Osteoblast (primary cell): Measurements from ENCODE around the gene SPATS2. TPM values are rescaled to one million over a fixed set of nuclear protein-coding genes. Genes with fewer than 3 reads are reported as not detected.

Experiments used
- DNase-seq: peaks from one replicate; pipeline ENCODE4 v3.0.0; 2011; ENCODE audit warnings: low spot score, mixed read lengths; ENCODE audit not compliant: insufficient read length; ENCODE audit errors: missing footprints
- H2AFZ ChIP-seq: 2 replicates; pipeline ENCODE4 v1.6.0; 2011; ENCODE audit warnings: mild to moderate bottlenecking, low read length
- H3K27ac ChIP-seq: 2 replicates; pipeline ENCODE4 v1.5.1; 2011; ENCODE audit warnings: mild to moderate bottlenecking, low read depth, low read length, moderate library complexity
- H3K27me3 ChIP-seq: 2 replicates; pipeline ENCODE4 v1.6.0; 2012; ENCODE audit warnings: mild to moderate bottlenecking, control low read depth, inconsistent platforms, low read length, moderate library complexity; ENCODE audit not compliant: insufficient read depth
- H3K36me3 ChIP-seq: 2 replicates; pipeline ENCODE4 v1.5.1; 2011; ENCODE audit warnings: mild to moderate bottlenecking, low read length, control low read depth, moderate library complexity; ENCODE audit not compliant: insufficient read depth
- H3K4me1 ChIP-seq: 2 replicates; pipeline ENCODE4 v1.5.1; 2011; ENCODE audit warnings: mild to moderate bottlenecking, low read length, control low read depth, moderate library complexity; ENCODE audit not compliant: insufficient read depth
- H3K4me2 ChIP-seq: 2 replicates; pipeline ENCODE4 v1.6.0; 2011; ENCODE audit warnings: mild to moderate bottlenecking, low read length; ENCODE audit not compliant: insufficient read depth
- H3K4me3 ChIP-seq: fragments of 200-600 bp; sonication (generic); 3 replicates; pipeline ENCODE4 v1.5.1; 2012; ENCODE audit warnings: mild to moderate bottlenecking, low read length, inconsistent platforms; ENCODE audit not compliant: insufficient read depth
- H3K79me2 ChIP-seq: 2 replicates; pipeline ENCODE4 v1.6.0; 2012; ENCODE audit warnings: mild to moderate bottlenecking, low read length, control low read depth, inconsistent platforms; ENCODE audit not compliant: insufficient read depth
- H3K9me3 ChIP-seq: 2 replicates; pipeline ENCODE4 v1.5.1; 2011; ENCODE audit warnings: low read depth, low read length, control low read depth
- H4K20me1 ChIP-seq: 2 replicates; pipeline ENCODE4 v1.6.0; 2012; ENCODE audit warnings: mild to moderate bottlenecking, low read length, control low read depth; ENCODE audit not compliant: insufficient read depth
- CTCF ChIP-seq: IDR thresholded peaks from 2 replicates; pipeline ENCODE4 v1.5.1; 2011; ENCODE audit warnings: mild to moderate bottlenecking, low read depth, low read length, moderate library complexity; ENCODE audit errors: extremely low read depth
- total RNA-seq: library from RNA; depleted of rRNA; stranded (reverse); fragments of >200 nt; gene quantifications from 2 replicates; pipeline ENCODE4 v1.2.3, GENCODE V29; 2012

The SPATS2 gene
- total RNA-seq, 1 donor = 25.7 TPM

GRCh38 chr12:49552899-49553298, 185.6 kb downstream of the SPATS2 start:
- no peaks in the 10 kb centered on the region for H4K20me1 ChIP-seq
- no peaks in the 10 kb centered on the region for H3K36me3 ChIP-seq
- DNase-seq = peak; percentile 66
- TF ChIP-seq CTCF = no peak
- no peaks in the 10 kb centered on the region for H3K9me3 ChIP-seq
- peaks cover 34% of the 10 kb centered on the region for H3K27me3 ChIP-seq
- H3K4me1 ChIP-seq = peaks cover 5% of the 10 kb centered on the region
- H2AFZ ChIP-seq = no peak overlapping the region
- no peak overlapping the region for H3K27ac ChIP-seq
- H3K79me2 ChIP-seq = no peaks in the 10 kb centered on the region
- no peak overlapping the region for H3K4me3 ChIP-seq
- no peak overlapping the region for H3K4me2 ChIP-seq

- Histone ChIP-seq H3K36me3 (peaks cover 4% of the 10 kb centered on the region), H3K4me2 (no peak overlapping the region), H3K79me2 (no peaks in the 10 kb centered on the region), H3K4me3 (no peak overlapping the region), H2AFZ (no peak overlapping the region), H3K27ac (no peak overlapping the region), H4K20me1 (no peaks in the 10 kb centered on the region), H3K27me3 (peaks cover 27% of the 10 kb centered on the region), H3K9me3 (no peaks in the 10 kb centered on the region), H3K4me1 (peaks cover 3% of the 10 kb centered on the region)
- peak; percentile 71 for DNase-seq
- TF ChIP-seq CTCF = peak; percentile 29
These were observed 186.3 kb downstream of the SPATS2 start for GRCh38 chr12:49553512-49554088.

GRCh38 chr12:49554266-49554665, 187.0 kb downstream of the SPATS2 start:
- no peak overlapping the region for H3K27ac ChIP-seq
- no peak overlapping the region for H3K4me3 ChIP-seq
- H4K20me1 ChIP-seq = no peaks in the 10 kb centered on the region
- DNase-seq = no peak
- H3K9me3 ChIP-seq = no peaks in the 10 kb centered on the region
- peaks cover 9% of the 10 kb centered on the region for H3K36me3 ChIP-seq
- H3K79me2 ChIP-seq = no peaks in the 10 kb centered on the region
- TF ChIP-seq CTCF = no peak
- no peak overlapping the region for H3K4me2 ChIP-seq
- peaks cover 22% of the 10 kb centered on the region for H3K27me3 ChIP-seq
- H3K4me1 ChIP-seq = no peaks in the 10 kb centered on the region
- H2AFZ ChIP-seq = no peak overlapping the region

- TF ChIP-seq CTCF = no peak
- peak; percentile 65 for DNase-seq
- Histone ChIP-seq H3K27ac (no peak overlapping the region), H3K36me3 (peaks cover 21% of the 10 kb centered on the region), H2AFZ (no peak overlapping the region), H3K9me3 (no peaks in the 10 kb centered on the region), H3K4me1 (no peaks in the 10 kb centered on the region), H3K4me3 (no peak overlapping the region), H4K20me1 (no peaks in the 10 kb centered on the region), H3K4me2 (no peak overlapping the region), H3K79me2 (no peaks in the 10 kb centered on the region), H3K27me3 (peaks cover 15% of the 10 kb centered on the region)
These were observed 188.5 kb downstream of the SPATS2 start for GRCh38 chr12:49555631-49556390.
